LNCAP (cell line): Measurements from ENCODE around the gene FRRS1.

Experiments used
- CTCF ChIP-seq: fragments of 450-650 bp; IDR thresholded peaks from 2 replicates; pipeline ENCODE4 v1.5.1; 2017; ENCODE audit warnings: mild to moderate bottlenecking

Gene FRRS1

DNA sequence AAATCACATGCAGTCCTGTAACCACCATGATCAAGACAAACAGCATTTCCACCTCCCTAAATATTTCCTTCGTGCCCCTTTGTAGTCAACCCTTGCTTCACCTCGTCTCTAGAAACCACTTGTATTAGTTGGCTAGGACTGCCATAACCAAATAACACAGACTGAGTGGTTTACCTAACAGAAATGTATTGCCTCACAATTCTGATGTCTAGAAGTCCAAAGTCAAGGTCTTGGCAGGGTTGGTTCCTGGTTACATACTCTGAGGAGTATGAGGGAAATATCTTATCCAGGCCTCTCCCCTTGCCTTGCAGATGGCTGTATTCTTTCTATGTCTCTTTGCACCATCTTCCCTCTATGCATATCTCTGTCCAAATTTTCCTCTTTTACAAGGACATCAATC lies 23.3 kb upstream of the FRRS1 start:
- TF ChIP-seq CTCF = no peak

DNA sequence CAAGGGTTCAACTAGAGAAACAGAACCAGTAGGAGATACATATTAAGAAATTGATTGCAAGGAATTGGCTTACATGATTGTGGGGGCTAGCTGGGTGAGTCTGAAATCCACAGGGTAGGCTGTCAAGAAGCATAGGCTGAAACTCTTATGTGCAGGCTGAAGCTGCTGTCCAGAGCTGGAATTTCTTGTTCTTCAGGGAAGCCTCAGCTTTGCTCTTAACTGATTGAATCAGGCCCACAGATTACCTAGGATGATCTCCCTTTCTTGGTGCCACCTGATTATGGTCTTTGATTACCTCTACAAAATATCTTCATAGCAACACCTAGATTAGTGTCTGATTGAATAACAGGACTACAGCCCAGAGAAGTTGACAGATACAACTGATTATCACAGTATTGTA lies 22.5 kb upstream of the FRRS1 start:
- no peak for TF ChIP-seq CTCF

DNA sequence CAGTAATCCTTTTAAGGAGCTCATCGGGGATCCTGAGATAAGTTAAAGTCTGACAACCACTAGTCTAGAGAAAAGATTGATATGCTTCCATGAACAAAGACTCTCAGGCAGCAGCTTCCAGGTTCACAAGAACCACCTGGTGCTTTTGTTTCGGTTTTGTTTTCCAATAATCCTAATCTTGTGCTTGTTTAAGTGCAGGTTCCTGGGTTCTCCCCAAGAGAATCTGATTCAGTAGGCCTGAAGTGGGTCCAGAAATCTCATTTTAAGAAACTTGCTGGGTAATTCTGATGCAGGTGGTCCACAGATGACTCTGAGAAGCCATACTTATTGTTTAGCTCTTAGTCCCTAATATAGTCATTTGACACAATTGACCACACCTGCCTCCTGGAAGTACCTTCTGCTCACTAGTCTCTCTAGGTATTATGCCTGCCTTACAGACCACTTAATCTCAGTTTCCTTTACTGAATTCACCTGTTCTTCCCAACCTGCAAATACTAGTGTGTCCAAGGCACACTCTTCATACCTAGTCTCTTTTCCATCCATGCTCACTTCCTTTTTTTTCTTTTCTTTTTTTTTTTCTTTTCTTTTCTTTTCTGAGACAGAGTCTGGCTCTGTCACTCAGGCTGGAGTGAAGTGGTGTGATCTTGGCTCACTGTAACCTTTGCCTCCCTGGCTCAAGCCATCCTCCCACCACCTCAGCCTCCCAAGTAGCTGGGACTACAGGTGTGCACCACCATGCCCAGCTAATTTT lies 20.5 kb upstream of the FRRS1 start:
- no peak for TF ChIP-seq CTCF

DNA sequence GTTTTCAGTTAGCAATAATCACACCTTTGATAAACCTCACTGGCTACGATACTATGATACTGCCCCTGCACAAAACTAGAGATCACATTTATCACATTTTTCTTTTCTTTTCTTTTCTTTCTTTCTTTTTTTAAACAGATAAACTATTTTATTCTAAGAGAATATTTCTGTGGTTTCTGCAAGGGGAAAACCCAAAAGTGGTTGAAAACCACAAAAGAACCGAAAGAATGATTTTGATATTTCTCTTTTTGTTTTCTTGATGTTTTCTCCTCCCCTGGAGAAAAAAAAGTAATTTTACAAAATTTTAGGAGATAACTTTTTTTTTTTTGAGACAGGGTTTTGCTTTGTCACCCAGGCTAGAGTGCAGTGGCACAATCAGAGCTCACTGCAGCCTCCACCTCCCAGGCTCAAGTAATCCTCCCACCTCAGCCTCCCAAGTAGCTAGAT lies 18.4 kb upstream of the FRRS1 start:
- TF ChIP-seq CTCF = no peak

- no peak for TF ChIP-seq CTCF
These were observed 17.7 kb upstream of the FRRS1 start for GRCh38 chr1:99784143-99784542.

- no peak for TF ChIP-seq CTCF
These were observed 16.5 kb upstream of the FRRS1 start for GRCh38 chr1:99782920-99783319.

- no peak for TF ChIP-seq CTCF
These were observed 16.0 kb upstream of the FRRS1 start for GRCh38 chr1:99782397-99782796.

DNA sequence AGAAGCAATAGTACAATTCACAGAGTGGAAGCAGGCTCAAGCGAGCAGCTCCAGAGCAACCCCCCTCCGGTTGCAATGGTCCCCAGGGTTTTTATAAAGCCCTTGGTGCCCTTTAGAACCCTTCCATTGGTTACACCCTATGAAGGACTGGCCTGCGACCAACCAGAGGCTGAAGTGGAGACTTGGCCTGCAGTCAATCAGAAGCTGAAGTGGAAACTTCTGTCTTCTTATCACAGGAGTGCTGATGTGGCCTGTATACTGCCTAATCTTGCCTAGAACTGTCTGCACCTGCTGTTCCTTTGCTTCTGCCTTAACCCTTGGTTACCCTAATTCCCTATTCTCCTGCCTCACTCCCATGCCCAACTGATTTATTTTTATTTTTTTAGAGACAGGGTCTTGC lies 15.4 kb upstream of the FRRS1 start:
- TF ChIP-seq CTCF = no peak
